Panc1 (cell line): Measurements from ENCODE around the gene KCNJ14. TPM values are rescaled to one million over a fixed set of nuclear protein-coding genes. Genes with fewer than 3 reads are reported as not detected.

Experiments
- ATAC-seq: fragments of 200-7000 bp; cut with Tn5 transposase; 2 replicates; pipeline ENCODE4 v1.9.1; 2020; ENCODE audit warnings: mild to moderate bottlenecking, moderate library complexity
- BruUV-seq: library from RNA; stranded (reverse); fragments of 400-500 nt; replicated peaks from 2 replicates; lab custom pipeline; 2021; lab: Mats Ljungman, UMichigan
- CTCF ChIA-PET: fragments of 300-600 bp; sonication (Branson Sonifier 250); formaldehyde crosslinking; loops from one replicate; lab custom pipeline; 2022; ENCODE audit warnings: antibody characterized with exemption; lab: Charles Lee
- POLR2A ChIA-PET: fragments of 300-600 bp; sonication (Branson Sonifier 250); formaldehyde crosslinking; loops from one replicate; lab custom pipeline; 2022; ENCODE audit warnings: antibody characterized with exemption; lab: Charles Lee
- DNase-seq: peaks from one replicate; pipeline ENCODE4 v3.0.0-alpha.2; 2010; ENCODE audit warnings: low read depth, low spot score
- H3K27ac ChIP-seq: 2 replicates; pipeline ENCODE4 v1.5.1; 2011; ENCODE audit warnings: mild to moderate bottlenecking, low read length, inconsistent platforms
- H3K27me3 ChIP-seq: fragments of 200-500 bp; sonication (Bioruptor generic); 2 replicates; pipeline ENCODE4 v1.6.0; 2014; ENCODE audit warnings: low read length, inconsistent platforms; ENCODE audit not compliant: control insufficient read depth, insufficient read depth
- H3K36me3 ChIP-seq: fragments of 200-500 bp; sonication (Bioruptor generic); 2 replicates; pipeline ENCODE4 v1.5.1; 2014; ENCODE audit warnings: inconsistent platforms, mild to moderate bottlenecking, low read length, moderate library complexity; ENCODE audit not compliant: control insufficient read depth, insufficient read depth
- H3K4me1 ChIP-seq: 2 replicates; pipeline ENCODE4 v1.5.1; 2011; ENCODE audit warnings: inconsistent platforms, mild to moderate bottlenecking, low read length, moderate library complexity; ENCODE audit not compliant: control insufficient read depth, insufficient read depth
- H3K4me3 ChIP-seq, 2 experiments: 2 replicates each; pipeline ENCODE4 v1.5.1; 2011 to 2012; ENCODE audit warnings: low read depth in 2 of 2, low read length in 2 of 2, mild to moderate bottlenecking in 2 of 2, inconsistent platforms in 1 of 2, moderate library complexity in 1 of 2
- H3K9me3 ChIP-seq: fragments of 200-500 bp; sonication (Bioruptor generic); 2 replicates; pipeline ENCODE4 v1.5.1; 2014; ENCODE audit warnings: low read depth, mild to moderate bottlenecking, inconsistent platforms, low read length, moderate library complexity; ENCODE audit not compliant: control insufficient read depth, insufficient read depth
- CTCF ChIP-seq: fragments of 450-650 bp; IDR thresholded peaks from 2 replicates; pipeline ENCODE4 v1.5.1; 2017; ENCODE audit warnings: mild to moderate bottlenecking
- POLR2AphosphoS5 ChIP-seq: IDR thresholded peaks from 2 replicates; pipeline ENCODE4 v1.6.1; 2012; ENCODE audit warnings: mild to moderate bottlenecking, low read depth, low read length, moderate library complexity
- REST ChIP-seq, 2 experiments: IDR thresholded peaks; 2 replicates each; pipeline ENCODE4 v1.6.1; 2011 to 2012; ENCODE audit warnings: low read depth in 2 of 2, control low read depth in 1 of 2, low read length in 1 of 2, mild to moderate bottlenecking in 1 of 2, moderate library complexity in 1 of 2; ENCODE audit not compliant: insufficient read depth in 1 of 2
- SIN3A ChIP-seq: IDR thresholded peaks from 2 replicates; pipeline ENCODE4 v1.6.1; 2012; ENCODE audit warnings: low read depth, mild to moderate bottlenecking, low read length, moderate library complexity, borderline replicate concordance; ENCODE audit not compliant: insufficient read depth
- TCF7L2 ChIP-seq: IDR thresholded peaks from 2 replicates; pipeline ENCODE4 v1.6.1; 2011; ENCODE audit warnings: mild to moderate bottlenecking, low read depth, low read length, inconsistent platforms
- in situ Hi-C: cut with HindIII; loops from 2 replicates; pipeline ENCODE4 v1.10.0; 2016; ENCODE audit warnings: low sequenced_read_pairs, low pct_unique_long_range_greater_than_20kb
- intact Hi-C: fragments of 100-400 bp; cut with micrococcal nuclease; formaldehyde crosslinking; loops from one replicate; pipeline ENCODE4 v1.10.0; 2022; ENCODE audit not compliant: unreplicated experiment
- total RNA-seq: library from RNA; stranded (reverse); gene quantifications from one replicate; pipeline ENCODE4 v1.2.1, GENCODE V29; 2021; ENCODE audit not compliant: unreplicated experiment

Gene KCNJ14
- total RNA-seq, 1 experiment from 2014 or later = 2.9 TPM

GRCh38 chr19:48451624-48452023 lies 3.8 kb upstream of the KCNJ14 start:
- CTCF ChIA-PET = no interaction called here
- intact Hi-C loops (no loop called here), in situ Hi-C loops (no loop called here)
- H3K4me3 ChIP-seq = no peak overlapping the region
- POLR2A ChIA-PET = no interaction called here
- H3K27me3 ChIP-seq = no peaks in the 10 kb centered on the region
- peaks cover 7% of the 10 kb centered on the region for H3K36me3 ChIP-seq
- no peak for TF ChIP-seq CTCF
- TF ChIP-seq POLR2AphosphoS5 = no peak
- no peak for TF ChIP-seq SIN3A
- TF ChIP-seq TCF7L2 = no peak
- no peak for TF ChIP-seq REST (IDR thresholded peaks at IDR 0.05; ENCODE audit: insufficient read depth in 1 of 2, low read depth in 2 of 2, low read length in 1 of 2)
- H3K4me1 ChIP-seq = peaks cover 3% of the 10 kb centered on the region; the same call in 1 of the 2 replicates
- no peaks in the 10 kb centered on the region for H3K9me3 ChIP-seq
- H3K27ac ChIP-seq = no peak overlapping the region
- no TSS peak for BruUV-seq
- no peak for ATAC-seq
- DNase-seq = no peak

- DNase-seq (no peak), ATAC-seq (no peak; the same call in 1 of the 2 replicates)
- CTCF ChIA-PET = no interaction called here
- Histone ChIP-seq H3K9me3 (no peaks in the 10 kb centered on the region), H3K4me3 (no peak overlapping the region), H3K36me3 (peaks cover 7% of the 10 kb centered on the region), H3K27ac (no peak overlapping the region), H3K4me1 (peaks cover under 1% of the 10 kb centered on the region; the same call in 1 of the 2 replicates), H3K27me3 (no peaks in the 10 kb centered on the region)
- no TSS peak for BruUV-seq
- POLR2A ChIA-PET = no interaction called here
- in situ Hi-C loops (no loop called here), intact Hi-C loops (no loop called here)
- no peak for TF ChIP-seq TCF7L2
- no peak for TF ChIP-seq SIN3A
- TF ChIP-seq CTCF = no peak
- no peak for TF ChIP-seq POLR2AphosphoS5
- TF ChIP-seq REST (IDR thresholded peaks at IDR 0.05; ENCODE audit: insufficient read depth in 1 of 2, low read depth in 2 of 2, low read length in 1 of 2) = no peak
These were observed 2.8 kb upstream of the KCNJ14 start for GRCh38 chr19:48452289-48453190.
